IMR-90 (cell line): ENCODE data around the gene FXN. TPM values are rescaled to one million over a fixed set of nuclear protein-coding genes. Genes with fewer than 3 reads are reported as not detected.

Source experiments
- ATAC-seq: fragments of 200-7000 bp; cut with Tn5 transposase; 2 replicates; pipeline ENCODE4 v1.9.1; 2020; ENCODE audit warnings: low read depth, mild to moderate bottlenecking, moderate library complexity
- BruUV-seq: library from RNA; stranded (reverse); fragments of 400-500 nt; replicated peaks from 2 replicates; lab custom pipeline; 2021; lab: Mats Ljungman, UMichigan
- CTCF ChIA-PET: fragments of 300-600 bp; formaldehyde crosslinking; extraction: SDS; loops from one replicate; lab custom pipeline; 2021; ENCODE audit warnings: antibody characterized with exemption; lab: Yijun Ruan, JAX
- POLR2A ChIA-PET: fragments of 300-600 bp; sonication (Branson Sonifier 250); formaldehyde crosslinking; loops from one replicate; lab custom pipeline; 2022; ENCODE audit warnings: antibody characterized with exemption; ENCODE audit not compliant: unreplicated experiment; lab: Charles Lee
- DNase-seq: peaks from one replicate; pipeline ENCODE4 v3.0.0; 2013
- H2AFZ ChIP-seq: replicated peaks from 2 replicates; pipeline ENCODE3; 2013; ENCODE audit warnings: low read length, mild to moderate bottlenecking; ENCODE audit not compliant: poor library complexity
- H2AK5ac ChIP-seq: 2 replicates; pipeline ENCODE4 v1.6.1; 2013; ENCODE audit warnings: low read depth, low read length, inconsistent platforms
- H2AK9ac ChIP-seq: replicated peaks from 2 replicates; pipeline ENCODE3; 2013; ENCODE audit warnings: mild to moderate bottlenecking, low read depth, low read length, moderate library complexity; ENCODE audit not compliant: poor library complexity
- H2BK120ac ChIP-seq: 2 replicates; pipeline ENCODE4 v1.6.1; 2013; ENCODE audit warnings: low read depth, low read length, inconsistent platforms
- H2BK15ac ChIP-seq: 3 replicates; pipeline ENCODE4 v1.6.1; 2013; ENCODE audit warnings: low read depth, low read length, inconsistent platforms
- H2BK20ac ChIP-seq: 2 replicates; pipeline ENCODE4 v1.6.1; 2013; ENCODE audit warnings: low read depth, mild to moderate bottlenecking, inconsistent platforms, low read length, moderate library complexity
- H2BK5ac ChIP-seq: 2 replicates; pipeline ENCODE4 v1.6.1; 2013; ENCODE audit warnings: mild to moderate bottlenecking, low read depth, low read length, inconsistent platforms; ENCODE audit not compliant: poor library complexity, severe bottlenecking
- H3K14ac ChIP-seq: replicated peaks from 2 replicates; pipeline ENCODE4 v1.6.1; 2013; ENCODE audit warnings: low read depth, low read length, inconsistent platforms
- H3K18ac ChIP-seq: 2 replicates; pipeline ENCODE4 v1.6.1; 2013; ENCODE audit warnings: low read depth, low read length, control low read depth
- H3K23ac ChIP-seq: 2 replicates; pipeline ENCODE4 v1.6.1; 2013; ENCODE audit warnings: low read depth, low read length, inconsistent platforms
- H3K27ac ChIP-seq: 2 replicates; pipeline ENCODE4 v1.5.1; 2013; ENCODE audit warnings: mild to moderate bottlenecking, control low read depth, low read length; ENCODE audit not compliant: insufficient read depth
- H3K27me3 ChIP-seq: 2 replicates; pipeline ENCODE4 v1.6.1; 2013; ENCODE audit warnings: low read length; ENCODE audit not compliant: control insufficient read depth, insufficient read depth
- H3K36me3 ChIP-seq: 2 replicates; pipeline ENCODE4 v1.6.1; 2013; ENCODE audit warnings: low read length, mixed read lengths; ENCODE audit not compliant: control insufficient read depth, insufficient read depth
- H3K4ac ChIP-seq: 2 replicates; pipeline ENCODE4 v1.6.1; 2013; ENCODE audit warnings: low read depth, low read length, inconsistent platforms
- H3K4me1 ChIP-seq: 2 replicates; pipeline ENCODE4 v1.6.1; 2013; ENCODE audit warnings: low read length, mixed read lengths; ENCODE audit not compliant: control insufficient read depth, insufficient read depth
- H3K4me2 ChIP-seq: 2 replicates; pipeline ENCODE4 v1.6.1; 2013; ENCODE audit warnings: low read depth, mild to moderate bottlenecking, control low read depth, low read length, moderate library complexity
- H3K4me3 ChIP-seq: 2 replicates; pipeline ENCODE4 v1.5.1; 2013; ENCODE audit warnings: low read depth, mild to moderate bottlenecking, control low read depth, low read length, moderate library complexity; ENCODE audit not compliant: insufficient read depth
- H3K56ac ChIP-seq: 2 replicates; pipeline ENCODE4 v1.6.1; 2013; ENCODE audit warnings: low read length, inconsistent platforms; ENCODE audit not compliant: insufficient read depth; ENCODE audit errors: extremely low read depth
- H3K79me1 ChIP-seq, 2 experiments: 2 replicates each; pipeline ENCODE4 v1.6.1; 2013; ENCODE audit warnings: low read length in 2 of 2, inconsistent platforms in 1 of 2, low read depth in 1 of 2
- H3K9ac ChIP-seq: 2 replicates; pipeline ENCODE4 v1.6.1; 2013; ENCODE audit warnings: low read depth, low read length, control low read depth
- H3K9me1 ChIP-seq: 2 replicates; pipeline ENCODE4 v1.6.1; 2013; ENCODE audit warnings: low read length, inconsistent platforms; ENCODE audit not compliant: insufficient read depth
- H3K9me3 ChIP-seq: 2 replicates; pipeline ENCODE4 v1.6.1; 2013; ENCODE audit warnings: low read length; ENCODE audit not compliant: control insufficient read depth, insufficient read depth
- H4K20me1 ChIP-seq: 2 replicates; pipeline ENCODE4 v1.6.1; 2013; ENCODE audit warnings: low read length, inconsistent platforms; ENCODE audit not compliant: insufficient read depth
- H4K5ac ChIP-seq: 2 replicates; pipeline ENCODE4 v1.6.1; 2013; ENCODE audit warnings: mild to moderate bottlenecking, low read depth, low read length, control low read depth
- H4K8ac ChIP-seq, 2 experiments: 2 replicates each; pipeline ENCODE4 v1.6.1; 2013; ENCODE audit warnings: low read depth in 2 of 2, low read length in 2 of 2, control low read depth in 1 of 2, inconsistent platforms in 1 of 2
- H4K91ac ChIP-seq: 2 replicates; pipeline ENCODE4 v1.6.1; 2013; ENCODE audit warnings: low read depth, low read length, inconsistent platforms; ENCODE audit not compliant: insufficient read depth
- CEBPB ChIP-seq: IDR thresholded peaks from 2 replicates; pipeline ENCODE4 v1.6.1; 2012; ENCODE audit warnings: low read depth, low read length, improper control_type of control experiment
- MAFK ChIP-seq: IDR thresholded peaks from 2 replicates; pipeline ENCODE4 v1.6.1; 2012; ENCODE audit warnings: low read depth, low read length, improper control_type of control experiment
- MAZ ChIP-seq: IDR thresholded peaks from 2 replicates; pipeline ENCODE4 v1.6.1; 2012; ENCODE audit warnings: low read depth, mild to moderate bottlenecking, low read length, improper control_type of control experiment, moderate library complexity, borderline replicate concordance
- NFE2L2 ChIP-seq: fragments of 150-350 bp; IDR thresholded peaks from 2 replicates; pipeline ENCODE4 v1.6.1; 2016; ENCODE audit warnings: low read depth, mild to moderate bottlenecking, low read length
- POLR2A ChIP-seq: IDR thresholded peaks from 2 replicates; pipeline ENCODE4 v1.6.1; 2012; ENCODE audit warnings: mild to moderate bottlenecking, low read depth, low read length
- WGBS, 2 experiments: methylation state at CpG; one replicate each; pipeline versions ENCODE4 v1.1.5 to v1.1.7; 2013; ENCODE audit warnings: missing lambda C conversion rate in 2 of 2; ENCODE audit not compliant: insufficient read length in 1 of 2; ENCODE audit errors: extremely low coverage in 2 of 2; 5-methylcytosine and 5-hydroxymethylcytosine counted together
- dilution Hi-C: fragments of 300-500 bp; cut with HindIII; formaldehyde crosslinking; loops from one replicate; pipeline ENCODE4 v1.14.3; 2018; ENCODE audit warnings: low sequenced_read_pairs; ENCODE audit not compliant: unreplicated experiment
- in situ Hi-C: fragments of 300-500 bp; cut with MboI; formaldehyde crosslinking; loops from 3 replicates; pipeline ENCODE4 v1.14.3; 2019; ENCODE audit warnings: low sequenced_read_pairs, inconsistent platforms, mixed read lengths
- intact Hi-C: fragments of 100-400 bp; cut with micrococcal nuclease; formaldehyde crosslinking; loops from 2 replicates; pipeline ENCODE4 v1.10.0; 2022
- polyA plus RNA-seq, 3 experiments: library from polyadenylated mRNA; depleted of rRNA; stranded (reverse); fragments of >200 nt; gene quantifications; 2 replicates each; pipeline ENCODE4 v1.2.3, GENCODE V29; 2012; ENCODE audit warnings: low replicate concordance in 1 of 3
- total RNA-seq: library from RNA; depleted of rRNA; stranded (reverse); fragments of >200 nt; gene quantifications from 2 replicates; pipeline ENCODE4 v1.2.3, GENCODE V29; 2012
- TF ChIP-seq, protein P1 (sequence below): fragments of 150-350 bp; IDR thresholded peaks from 2 replicates; pipeline ENCODE4 v1.6.1; 2017; ENCODE audit warnings: mild to moderate bottlenecking, antibody characterized with exemption, low read length, low read depth

Gene FXN
- total and polyA plus RNA-seq, 2 of the 4 experiments (the other 2 are of a cell fraction), result 3.9 to 18.1 TPM

DNA sequence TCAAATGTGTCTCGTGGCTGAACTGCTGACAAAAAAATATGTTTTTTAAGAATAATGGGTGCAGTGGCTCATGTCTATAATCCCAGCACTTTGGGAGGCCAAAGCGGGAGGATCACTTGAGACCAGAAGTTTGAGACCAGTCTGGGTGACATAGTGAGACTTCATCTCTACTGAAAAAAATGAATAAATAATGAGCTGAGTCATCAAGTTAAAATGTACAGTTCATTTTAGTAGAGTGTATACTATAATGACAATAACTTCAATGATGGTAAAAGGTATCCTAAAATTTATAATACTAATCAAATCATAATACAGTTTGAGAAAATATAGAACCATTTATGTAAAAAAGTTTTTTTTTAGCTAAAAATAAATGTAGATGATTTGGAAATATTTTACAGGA, 100.6 kb downstream of the FXN start:
- H4K8ac ChIP-seq, result no peak overlapping the region
- no peak overlapping the region for H4K5ac ChIP-seq
- H2BK5ac ChIP-seq, result no peak overlapping the region
- DNase-seq (no peak), ATAC-seq (no peak)
- no peak overlapping the region for H3K4me2 ChIP-seq
- in situ Hi-C loops, result no loop called here
- no peak for TF ChIP-seq MAZ
- TF ChIP-seq, protein P1, sequence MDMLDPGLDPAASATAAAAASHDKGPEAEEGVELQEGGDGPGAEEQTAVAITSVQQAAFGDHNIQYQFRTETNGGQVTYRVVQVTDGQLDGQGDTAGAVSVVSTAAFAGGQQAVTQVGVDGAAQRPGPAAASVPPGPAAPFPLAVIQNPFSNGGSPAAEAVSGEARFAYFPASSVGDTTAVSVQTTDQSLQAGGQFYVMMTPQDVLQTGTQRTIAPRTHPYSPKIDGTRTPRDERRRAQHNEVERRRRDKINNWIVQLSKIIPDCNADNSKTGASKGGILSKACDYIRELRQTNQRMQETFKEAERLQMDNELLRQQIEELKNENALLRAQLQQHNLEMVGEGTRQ, result no peak
- TF ChIP-seq POLR2A, result no peak
- peak; percentile 84 for TF ChIP-seq MAFK
- no peak for TF ChIP-seq NFE2L2
- no peak for TF ChIP-seq CEBPB
- H3K4ac ChIP-seq, result no peak overlapping the region
- no peak overlapping the region for H2BK20ac ChIP-seq
- H2AFZ ChIP-seq, result no peak overlapping the region
- peaks cover 15 to 60% of the 10 kb centered on the region in 2 experiments; a peak in 3 of 4 replicates for H3K79me1 ChIP-seq
- H4K20me1 ChIP-seq, result peaks cover 15% of the 10 kb centered on the region
- H3K18ac ChIP-seq, result no peak overlapping the region
- H3K9me3 ChIP-seq, result no peaks in the 10 kb centered on the region
- ChIA-PET CTCF (interaction anchor here (1.0 kb wide), 1 partner anchor 22 kb away, joined by 3 read pairs; no protein-coding TSS in a partner anchor), POLR2A (interaction anchor here (0.5 kb wide), 1 partner anchor 85 kb away, joined by 3 read pairs; no protein-coding TSS in a partner anchor)
- H2BK120ac ChIP-seq, result no peak overlapping the region
- H3K36me3 ChIP-seq, result no peaks in the 10 kb centered on the region
- BruUV-seq, result no TSS peak
- H3K9ac ChIP-seq, result no peak overlapping the region
- H3K14ac ChIP-seq, result no peak overlapping the region
- no peak overlapping the region for H3K4me3 ChIP-seq
- H3K27me3 ChIP-seq, result no peaks in the 10 kb centered on the region
- intact Hi-C loops, result no loop called here
- peaks cover 21% of the 10 kb centered on the region for H3K9me1 ChIP-seq
- H3K27ac ChIP-seq, result no peak overlapping the region
- H2AK5ac ChIP-seq, result no peak overlapping the region
- peaks cover 11% of the 10 kb centered on the region for H3K4me1 ChIP-seq
- no peak overlapping the region for H2AK9ac ChIP-seq
- no peak overlapping the region for H3K23ac ChIP-seq
- H3K56ac ChIP-seq, result no peak overlapping the region
- H4K91ac ChIP-seq, result no peak overlapping the region
- dilution Hi-C loops, result no loop called here
- no peak overlapping the region for H2BK15ac ChIP-seq
- no CpG with 5 or more reads among the region's 2 CpGs for whole genome bisulfite sequencing, 2 experiments
